ENCODE measurements around the gene PDIA5. TPM values are rescaled to one million over a fixed set of nuclear protein-coding genes. Genes with fewer than 3 reads are reported as not detected.

PDIA5 gene
- polyA plus RNA-seq, 3 donors = 26.9 to 28.6 (median 27.7) TPM

DNA sequence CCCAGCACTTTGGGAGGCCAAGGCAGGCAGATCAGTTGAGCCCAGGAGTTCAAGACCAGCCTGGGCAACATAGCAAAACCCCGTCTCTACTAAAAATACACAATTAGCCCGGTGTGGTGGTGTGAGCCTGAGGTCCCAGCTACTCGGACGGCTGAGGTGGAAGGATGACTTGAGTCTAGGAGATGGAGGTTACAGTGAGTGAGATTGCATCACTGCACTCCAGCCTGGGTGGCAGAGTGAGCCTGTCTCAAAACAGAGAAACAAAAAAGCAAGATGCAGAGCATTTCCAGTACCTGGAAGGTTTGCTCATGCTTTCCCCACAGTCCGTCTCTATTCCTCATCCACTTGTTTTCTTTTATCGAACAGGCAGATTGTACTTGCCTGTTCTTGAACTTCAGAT is 3.8 kb upstream of the PDIA5 start:
- DNase-seq (ENCODE audit: extremely low read depth in 1 of 11, low read depth in 9 of 11, low spot score in 4 of 11) = no peak

DNA sequence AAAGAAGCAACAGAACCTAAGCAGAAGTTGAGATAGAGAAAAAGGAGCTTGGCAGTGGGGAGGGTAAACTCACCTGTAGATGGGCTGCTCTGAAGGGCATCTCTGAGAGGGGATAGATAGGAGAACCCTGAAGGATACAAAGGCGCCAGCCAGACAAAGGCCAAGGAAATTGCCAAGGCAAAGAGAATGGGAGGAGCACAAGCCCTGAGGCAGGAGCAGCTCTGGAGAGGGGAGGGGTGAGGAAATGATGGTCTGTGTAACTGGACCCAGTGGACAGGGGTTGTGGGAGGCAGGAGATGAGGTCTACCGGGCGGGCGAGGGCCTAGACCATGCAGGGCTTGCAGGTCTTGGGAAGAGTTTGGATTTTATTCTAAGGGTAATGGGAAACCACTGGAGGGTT is 2.3 kb upstream of the PDIA5 start:
- DNase-seq (ENCODE audit: extremely low read depth in 1 of 11, low read depth in 9 of 11, low spot score in 4 of 11) = no peak

DNA sequence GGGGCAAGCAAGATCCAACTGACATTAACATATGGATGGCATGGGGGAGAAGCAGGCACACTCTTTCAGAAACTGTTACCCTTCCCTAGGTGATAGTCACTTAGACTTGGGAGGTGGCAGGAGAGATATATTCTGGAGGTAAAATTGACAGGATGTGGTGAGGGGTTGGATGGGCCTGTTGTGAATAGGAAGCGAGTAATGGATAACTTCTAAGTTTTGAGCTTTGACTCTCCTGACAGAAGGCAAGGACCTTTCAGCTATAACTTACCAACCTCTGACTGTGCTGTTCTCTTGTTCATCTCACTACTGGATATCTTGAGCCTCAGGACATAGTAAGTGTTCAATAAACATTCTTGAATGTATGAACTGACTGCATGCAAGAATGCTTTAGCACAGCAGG is 1.9 kb upstream of the PDIA5 start:
- no peak for DNase-seq (ENCODE audit: extremely low read depth in 1 of 11, low read depth in 9 of 11, low spot score in 4 of 11)

DNA sequence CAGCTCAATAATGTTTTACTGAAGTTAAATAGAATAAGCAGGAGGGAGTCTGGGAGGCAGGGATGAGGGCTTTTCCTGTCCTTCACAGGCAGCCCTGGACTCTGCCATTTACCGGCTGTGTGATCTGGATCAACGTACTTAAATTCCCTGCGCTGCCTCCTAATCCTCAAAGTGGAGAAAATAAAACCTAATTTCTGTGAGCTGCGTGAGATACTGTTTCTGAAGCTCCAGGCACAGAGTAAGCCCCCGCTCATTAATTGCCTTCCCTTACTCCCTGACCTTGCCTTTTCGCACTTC is 278 bp upstream of the PDIA5 start:
- no peak for DNase-seq (ENCODE audit: extremely low read depth in 1 of 11, low read depth in 9 of 11, low spot score in 4 of 11)

DNA sequence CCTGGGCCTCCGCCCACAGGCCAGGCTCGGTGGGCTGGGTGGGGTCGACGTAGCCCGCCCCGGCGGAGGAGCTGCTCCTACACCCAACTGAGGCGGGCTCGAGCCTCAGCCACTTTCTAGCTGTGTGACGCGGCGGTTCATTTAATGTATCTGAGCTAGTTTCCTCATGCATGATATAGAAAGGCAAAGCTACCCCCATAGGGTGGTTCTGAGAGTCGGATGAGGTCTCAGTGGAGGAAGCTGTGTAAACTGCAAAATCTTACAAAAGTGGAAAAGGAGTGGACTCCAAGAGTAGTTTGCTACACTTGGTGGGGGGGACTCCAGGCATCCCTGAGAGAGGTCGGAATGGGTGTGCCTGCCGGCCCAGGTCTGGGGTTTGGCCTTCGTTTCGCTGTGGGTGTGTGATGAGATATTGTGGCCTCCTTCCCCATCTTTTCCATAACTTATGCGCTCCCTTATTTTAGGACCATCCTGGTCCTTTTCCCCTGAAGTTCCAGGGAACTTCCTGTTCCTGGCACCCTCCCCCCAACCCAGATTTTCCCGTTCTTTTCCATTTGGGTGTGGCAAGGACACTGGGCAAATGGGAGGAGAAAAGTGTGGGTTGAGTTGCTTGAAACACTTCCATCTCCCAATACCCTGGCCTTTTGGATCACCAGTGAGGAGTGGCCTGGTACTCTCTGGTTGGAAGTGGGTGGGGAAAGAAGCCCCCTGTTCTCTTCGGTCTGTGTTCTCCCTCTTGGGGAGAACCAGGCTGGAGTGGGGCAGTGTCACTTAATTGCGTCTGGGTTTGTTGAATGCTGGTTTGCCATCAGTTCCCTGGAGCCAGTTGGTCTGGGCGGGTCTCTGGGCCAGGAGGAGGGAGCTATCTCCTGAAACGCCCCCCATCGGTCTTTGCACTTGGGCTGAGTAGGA is 1.1 kb downstream of the PDIA5 start:
- no peak for DNase-seq (ENCODE audit: extremely low read depth in 1 of 11, low read depth in 9 of 11, low spot score in 4 of 11)

DNA sequence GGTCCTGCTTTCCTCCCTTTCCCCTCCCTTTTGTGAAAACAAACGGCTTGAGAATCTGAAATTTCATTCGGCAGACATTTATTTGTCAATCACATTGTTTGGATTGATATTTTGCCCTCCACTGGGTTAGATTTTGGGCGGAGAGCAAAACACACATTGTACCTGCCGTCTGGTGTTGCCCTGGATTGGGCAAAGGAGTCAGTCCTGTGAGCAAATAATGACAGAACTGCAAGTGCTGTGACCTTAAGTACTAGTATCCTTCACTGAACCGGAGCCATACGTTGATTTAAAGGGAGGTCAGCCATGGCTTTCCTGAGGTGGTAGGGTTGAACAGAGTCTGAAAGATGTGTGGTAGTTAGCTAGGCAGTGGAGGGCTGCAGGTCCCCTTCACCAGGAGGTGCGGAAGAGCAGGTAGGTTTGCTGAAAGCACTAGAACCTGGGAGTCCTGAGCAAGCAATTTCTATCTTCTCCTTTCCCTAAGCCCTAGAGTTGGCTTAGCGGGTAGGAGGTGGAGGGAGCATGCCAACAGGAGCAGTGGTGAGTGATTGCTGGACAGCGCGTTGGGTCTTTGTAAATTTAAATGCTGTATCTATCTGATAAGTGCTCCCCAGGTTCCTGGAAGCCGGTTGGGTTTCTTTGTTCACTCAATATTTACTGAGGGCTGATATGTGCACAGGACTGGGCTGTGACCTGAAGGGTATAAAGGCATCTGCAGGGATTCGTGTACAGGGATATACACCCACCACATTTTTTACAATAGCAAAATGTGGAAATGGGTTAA is 2.0 kb downstream of the PDIA5 start:
- no peak for DNase-seq (ENCODE audit: extremely low read depth in 1 of 11, low read depth in 9 of 11, low spot score in 4 of 11)

DNA sequence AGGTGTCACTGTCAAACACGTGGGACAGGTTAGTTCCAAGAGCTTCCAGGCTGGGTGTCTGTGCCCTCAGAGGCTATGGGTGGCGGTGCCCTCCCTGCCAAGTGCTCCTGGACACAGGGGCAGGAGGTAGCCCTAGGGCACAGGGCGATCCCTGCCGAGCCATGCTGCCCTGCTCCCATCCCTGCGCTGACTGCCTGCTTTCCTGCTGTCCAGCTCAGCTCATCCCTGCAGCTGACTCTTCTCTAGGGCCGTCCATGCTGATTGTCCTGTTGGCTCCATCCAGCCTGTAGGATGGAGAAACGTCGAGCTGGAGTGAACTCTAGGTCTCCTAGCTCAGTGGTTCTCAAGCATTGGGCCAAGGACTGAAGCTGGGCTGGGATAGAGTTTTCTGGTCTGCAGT is 3.7 kb downstream of the PDIA5 start:
- no peak for DNase-seq (ENCODE audit: extremely low read depth in 1 of 11, low read depth in 9 of 11, low spot score in 4 of 11)

DNA sequence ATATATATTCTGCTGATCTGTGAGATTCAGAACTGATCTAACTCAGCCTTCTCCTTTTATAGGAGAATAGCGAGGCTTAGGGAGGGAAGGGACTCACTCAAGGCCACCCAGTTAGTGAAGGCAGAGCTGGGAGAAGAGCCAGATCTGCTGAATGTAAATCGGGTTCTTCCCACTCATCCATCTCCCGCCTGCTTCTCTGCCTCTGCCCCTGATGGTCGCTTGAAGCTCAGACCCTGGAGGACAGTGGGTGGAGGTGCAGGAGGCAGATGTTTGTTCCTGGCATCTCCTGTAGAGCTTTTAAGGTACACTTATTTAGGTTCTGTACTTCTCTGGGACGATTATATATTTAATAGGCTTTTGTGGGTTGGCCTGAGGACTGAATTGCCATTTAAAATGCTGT is 4.3 kb downstream of the PDIA5 start:
- no peak for DNase-seq (ENCODE audit: extremely low read depth in 1 of 11, low read depth in 9 of 11, low spot score in 4 of 11)

DNA sequence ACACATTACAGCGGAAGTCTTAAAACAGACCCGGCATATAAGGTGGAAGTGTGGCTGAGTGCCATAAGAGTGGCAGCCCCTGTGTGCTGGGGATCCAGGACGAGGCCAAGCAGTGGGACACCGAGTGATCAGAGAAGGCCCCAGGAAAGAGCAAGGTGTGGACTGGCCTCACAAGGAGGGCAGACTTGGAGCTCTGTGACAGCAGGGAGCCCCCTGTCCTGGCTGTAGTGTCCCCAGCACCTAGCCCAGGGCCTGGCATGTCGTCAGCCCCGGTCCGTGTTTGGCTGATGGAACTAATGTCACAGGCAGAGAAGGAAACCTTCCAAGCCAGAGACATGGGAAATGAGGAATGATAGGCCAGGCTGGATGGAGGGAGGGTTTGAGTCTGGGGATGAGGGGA is 4.8 kb downstream of the PDIA5 start:
- DNase-seq (ENCODE audit: extremely low read depth in 1 of 11, low read depth in 9 of 11, low spot score in 4 of 11) = no peak

DNA sequence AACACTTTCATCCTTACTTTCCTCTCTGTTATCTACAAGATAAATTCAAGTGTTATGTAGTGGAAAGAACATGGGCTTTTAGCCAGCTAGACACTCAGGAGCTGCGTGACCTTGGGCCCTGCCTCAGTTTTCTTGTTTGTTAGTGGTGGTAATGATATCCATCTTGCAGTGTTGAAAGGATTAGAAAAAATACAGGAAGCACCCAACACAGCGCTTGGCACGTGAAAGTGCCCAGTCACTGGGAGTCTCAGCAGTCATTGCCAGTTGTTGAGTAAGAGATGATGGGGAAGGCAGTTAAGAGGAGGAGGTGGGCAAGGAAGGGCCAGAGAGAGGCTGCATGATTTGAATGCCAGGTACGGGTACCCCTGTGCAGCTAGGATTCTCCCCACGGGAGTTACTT is 5.3 kb downstream of the PDIA5 start:
- no peak for DNase-seq (ENCODE audit: extremely low read depth in 1 of 11, low read depth in 9 of 11, low spot score in 4 of 11)

DNA sequence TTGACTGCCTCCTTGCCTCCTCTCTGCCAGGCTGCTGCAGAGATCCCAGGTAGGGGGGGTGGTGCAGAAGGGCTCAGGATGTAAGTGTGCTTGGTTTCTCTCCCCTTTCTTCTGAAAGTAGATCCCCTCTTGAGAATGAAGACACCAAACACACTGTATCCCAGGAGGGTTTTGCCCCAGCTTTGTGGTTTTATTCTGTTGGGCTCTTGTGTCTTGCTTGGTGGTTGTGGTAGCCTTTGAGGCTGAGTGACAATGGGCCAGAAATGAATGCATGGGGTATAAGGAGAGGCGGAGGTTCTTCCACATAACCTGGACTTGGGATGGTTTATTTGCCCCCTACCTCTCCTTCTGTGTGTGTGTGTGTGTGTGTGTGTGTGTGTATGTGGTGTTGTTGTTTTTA is 5.7 kb downstream of the PDIA5 start:
- no peak for DNase-seq (ENCODE audit: extremely low read depth in 1 of 11, low read depth in 9 of 11, low spot score in 4 of 11)

DNA sequence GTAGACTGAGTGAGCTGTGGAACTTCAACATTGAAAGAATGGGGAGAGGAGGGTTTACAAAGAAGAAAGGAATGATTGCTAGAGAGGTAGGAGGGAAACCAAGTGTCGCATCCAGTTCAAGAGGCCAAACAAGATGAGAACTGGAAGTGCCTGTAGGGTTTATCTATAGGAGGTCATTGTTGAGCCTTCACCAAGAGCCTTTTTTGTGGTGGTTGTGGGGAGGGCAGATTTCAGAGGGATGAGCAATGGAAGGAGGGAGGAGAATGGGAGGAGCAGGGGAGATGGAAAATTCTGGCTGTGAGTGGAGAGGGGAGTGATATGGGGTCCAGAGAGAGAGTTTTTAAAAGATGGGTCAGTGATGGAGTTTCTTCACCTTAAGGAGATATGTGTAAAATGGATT is 8.5 kb downstream of the PDIA5 start:
- DNase-seq (ENCODE audit: extremely low read depth in 1 of 11, low read depth in 9 of 11, low spot score in 4 of 11) = no peak

DNA sequence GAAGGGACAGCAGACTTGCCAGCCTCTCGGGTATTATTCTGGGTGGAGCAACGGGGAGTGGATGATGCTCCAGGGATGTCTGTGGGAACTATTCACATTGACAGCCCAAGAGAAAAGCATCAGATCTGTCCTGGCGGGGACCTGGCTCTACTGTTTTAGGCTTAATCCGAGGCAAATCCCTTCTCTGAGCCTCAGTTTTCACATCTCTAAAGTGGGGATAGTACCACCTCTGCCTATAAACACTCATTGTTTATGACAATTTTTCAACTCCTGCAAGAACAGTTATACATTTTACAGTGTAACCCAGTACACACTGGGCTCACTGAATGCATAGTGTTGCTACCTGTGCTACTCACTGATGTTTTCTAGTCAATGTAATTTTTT is 9.3 kb downstream of the PDIA5 start:
- no peak for DNase-seq (ENCODE audit: extremely low read depth in 1 of 11, low read depth in 9 of 11, low spot score in 4 of 11)

DNA sequence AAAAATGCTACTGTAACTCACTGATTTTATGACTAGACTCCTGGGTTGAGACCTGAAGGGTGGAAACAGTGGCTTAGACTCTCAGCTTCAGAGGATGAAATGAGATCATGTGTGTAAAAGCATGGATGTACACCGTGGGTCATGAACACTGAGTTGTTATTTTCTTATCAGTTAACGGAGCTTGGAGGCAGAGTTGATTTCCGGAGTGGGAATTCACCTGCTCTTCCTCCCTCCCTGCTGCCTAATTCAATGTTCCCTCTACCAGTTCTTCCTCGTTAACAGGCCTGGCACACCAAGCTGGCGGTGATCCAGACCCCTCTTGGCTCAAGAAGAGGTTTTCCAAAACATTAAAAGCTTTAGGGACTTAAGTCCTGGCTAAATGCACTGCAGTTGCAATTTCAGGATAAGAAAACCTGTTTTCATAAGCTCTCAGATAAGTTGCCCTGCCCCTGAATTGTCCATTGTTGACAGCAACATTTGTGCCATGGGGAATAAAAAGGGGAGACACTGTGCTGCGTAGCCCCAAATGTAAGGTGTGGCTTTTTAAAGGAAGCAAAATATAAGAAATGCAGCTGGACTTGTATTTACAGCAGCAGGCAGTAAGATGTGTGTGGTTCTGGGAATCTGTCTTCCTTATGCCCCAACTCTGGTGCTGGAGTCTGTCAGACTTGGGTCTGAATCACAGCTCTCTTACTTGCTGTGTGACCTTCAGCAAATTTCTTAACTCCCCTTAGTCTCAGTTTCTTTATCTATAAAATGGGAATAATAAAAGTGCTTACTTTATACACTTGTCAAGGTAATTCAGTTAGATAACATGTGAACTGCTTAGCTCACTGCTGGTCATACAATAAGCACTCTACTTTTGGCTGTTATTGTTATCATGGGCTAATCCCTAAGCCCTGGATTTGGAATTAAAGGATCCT is 9.9 kb downstream of the PDIA5 start:
- no peak for DNase-seq (ENCODE audit: extremely low read depth in 1 of 11, low read depth in 9 of 11, low spot score in 4 of 11)

DNA sequence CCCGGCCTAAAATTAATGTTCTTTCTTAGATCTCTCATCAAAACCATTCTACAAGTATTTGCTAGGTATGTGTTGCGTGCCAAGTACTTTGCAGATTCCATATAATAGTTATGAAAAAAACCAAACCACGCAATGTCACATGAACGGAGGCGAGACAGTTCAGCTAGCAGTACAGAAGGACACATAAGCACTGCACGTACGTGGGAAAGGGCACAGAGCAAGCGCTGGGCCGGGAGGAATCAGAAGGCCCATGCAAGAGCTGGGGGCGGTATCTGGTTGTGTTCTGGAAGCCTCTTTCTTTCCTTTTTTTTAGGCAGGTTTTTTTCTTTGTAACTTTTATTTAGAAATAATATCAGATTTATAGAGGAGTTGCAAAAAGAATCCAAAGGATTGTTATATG is 11.3 kb downstream of the PDIA5 start:
- DNase-seq (ENCODE audit: extremely low read depth in 1 of 11, low read depth in 9 of 11, low spot score in 4 of 11) = no peak

DNA sequence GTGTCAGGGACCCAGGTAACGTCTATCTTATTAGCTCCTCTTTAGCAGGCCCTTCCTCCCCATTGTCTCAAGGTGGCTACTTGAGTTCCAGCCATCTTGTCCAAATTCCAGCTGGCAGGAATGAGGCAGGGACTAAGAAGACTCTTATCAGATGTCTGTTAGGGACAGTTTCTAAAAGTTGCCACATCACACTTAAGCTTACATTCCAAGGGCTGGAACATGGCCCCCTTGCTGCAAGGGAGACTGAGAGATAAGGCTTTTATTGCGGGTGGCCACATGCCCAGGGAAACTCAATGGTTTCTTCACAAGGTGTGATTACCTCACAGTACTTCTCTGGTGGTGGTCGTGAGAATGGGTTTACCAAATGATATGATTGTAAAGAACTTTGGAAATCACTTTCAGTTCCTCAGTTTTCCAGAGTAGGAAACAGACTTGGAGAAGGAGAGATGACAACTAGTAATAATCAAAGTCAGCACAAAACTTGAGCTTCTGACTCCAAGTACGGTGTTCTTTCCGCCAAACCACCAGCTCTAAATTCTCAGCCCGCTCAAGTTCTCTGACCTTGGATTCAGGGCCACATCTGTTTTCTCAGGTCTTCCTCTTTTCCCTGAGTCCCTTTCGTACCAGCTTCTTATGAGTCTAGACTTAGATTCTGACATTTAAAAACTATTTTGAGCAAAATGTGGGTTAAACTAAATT is 14.2 kb downstream of the PDIA5 start:
- DNase-seq (ENCODE audit: extremely low read depth in 1 of 11, low read depth in 9 of 11, low spot score in 4 of 11) = no peak

DNA sequence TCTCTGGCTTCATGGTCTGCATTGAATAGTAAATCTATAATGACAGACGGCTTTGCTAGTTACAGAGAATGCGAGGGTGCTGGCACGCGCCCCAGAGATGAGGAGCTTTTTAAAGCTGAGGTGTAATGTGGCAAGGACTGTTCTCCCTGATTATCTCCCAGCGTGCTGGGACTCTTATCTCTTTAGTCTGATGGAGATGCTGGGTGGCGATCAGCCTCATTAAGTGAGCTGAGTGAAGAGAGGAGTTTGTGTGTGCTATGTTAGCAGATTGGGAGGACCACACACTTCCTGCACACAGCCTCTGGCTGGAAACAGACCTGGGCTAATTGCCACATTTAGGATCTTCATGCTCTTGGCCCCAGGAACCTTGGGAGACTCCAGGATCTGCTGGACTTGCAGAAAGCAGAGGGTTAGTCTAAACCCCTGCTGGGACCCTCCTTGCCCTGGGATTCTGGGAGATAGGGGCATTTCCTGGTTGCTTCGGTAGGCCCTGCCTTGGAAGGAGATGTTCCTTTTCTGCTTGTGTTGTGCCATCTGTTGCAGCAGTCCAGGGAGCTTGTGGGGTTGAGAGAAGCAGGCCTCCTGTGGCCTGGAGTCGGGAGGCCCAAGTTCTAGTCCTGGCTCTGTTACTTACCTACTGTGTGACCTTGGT is 15.0 kb downstream of the PDIA5 start:
- DNase-seq (ENCODE audit: extremely low read depth in 1 of 11, low read depth in 9 of 11, low spot score in 4 of 11) = no peak

DNA sequence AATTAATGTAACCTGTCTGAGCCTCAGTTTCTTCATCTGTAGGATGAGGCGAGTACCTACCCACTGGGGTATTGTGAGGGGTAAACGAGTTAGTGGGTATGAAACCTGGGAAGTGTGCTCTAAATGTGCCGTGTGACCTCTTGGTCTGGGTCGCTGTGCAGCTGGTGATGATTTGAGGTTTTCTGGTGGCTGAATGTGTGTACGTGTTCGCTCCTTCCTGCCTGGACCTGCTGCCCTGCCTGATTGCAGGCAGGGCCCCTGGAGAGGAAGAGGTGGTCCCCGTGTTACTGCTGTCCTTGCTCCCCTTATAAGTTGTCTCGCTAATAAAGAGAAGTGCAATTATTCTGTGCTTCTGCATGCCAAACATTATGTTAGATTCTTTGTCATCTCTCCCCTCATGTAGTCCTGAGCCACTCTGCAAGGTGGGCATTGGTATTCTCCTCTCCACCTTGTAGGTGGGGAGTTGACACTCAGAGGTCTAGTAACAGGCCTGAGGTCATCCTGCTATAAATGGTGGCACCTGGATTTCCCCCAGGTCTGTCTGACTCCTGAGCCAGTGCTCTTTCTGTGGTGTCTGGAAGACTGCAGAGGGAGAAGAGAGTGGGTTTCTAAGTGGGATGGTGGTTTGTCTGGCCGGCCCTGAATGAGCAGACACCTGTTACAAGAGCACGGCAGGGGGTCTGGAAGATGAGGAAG is 15.7 kb downstream of the PDIA5 start:
- no peak for DNase-seq (ENCODE audit: extremely low read depth in 1 of 11, low read depth in 9 of 11, low spot score in 4 of 11)

Measured in renal cortex interstitium (tissue), 11 donors.